Measurements from ENCODE around the gene SORD.

SORD gene

GRCh38 chr15:45114751-45115085 lies 91.7 kb downstream of the SORD start:
- Histone ChIP-seq H3K27ac (ENCODE audit: low read length) (no peak overlapping the region), H3K27me3 (ENCODE audit: low read depth, low read length) (peaks cover 79% of the 10 kb centered on the region), H3K36me3 (ENCODE audit: control insufficient read depth in 1 of 2, insufficient read depth in 2 of 2, low read length in 2 of 2) (no peaks in the 10 kb centered on the region), H3K4me3 (ENCODE audit: low read depth in 1 of 2, low read length in 2 of 2) (no peak overlapping the region), H3K4me1 (ENCODE audit: control insufficient read depth in 1 of 2, insufficient read depth in 2 of 2, low read length in 2 of 2) (peaks cover 3 to 48% of the 10 kb centered on the region in 2 donors), H3K9me3 (ENCODE audit: control insufficient read depth in 1 of 2, low read length in 2 of 2) (no peaks in the 10 kb centered on the region)

GRCh38 chr15:45115312-45115820 lies 92.4 kb downstream of the SORD start:
- H3K27me3 ChIP-seq (ENCODE audit: low read depth, low read length) = peaks cover 73% of the 10 kb centered on the region
- no peaks in the 10 kb centered on the region for H3K9me3 ChIP-seq (ENCODE audit: control insufficient read depth in 1 of 2, low read length in 2 of 2)
- no peak overlapping the region for H3K4me3 ChIP-seq (ENCODE audit: low read depth in 1 of 2, low read length in 2 of 2)
- no peaks in the 10 kb centered on the region for H3K36me3 ChIP-seq (ENCODE audit: control insufficient read depth in 1 of 2, insufficient read depth in 2 of 2, low read length in 2 of 2)
- peaks cover 3 to 48% of the 10 kb centered on the region in 2 donors for H3K4me1 ChIP-seq (ENCODE audit: control insufficient read depth in 1 of 2, insufficient read depth in 2 of 2, low read length in 2 of 2)
- no peak overlapping the region for H3K27ac ChIP-seq (ENCODE audit: low read length)

GRCh38 chr15:45116006-45116481 lies 93.0 kb downstream of the SORD start:
- Histone ChIP-seq H3K27me3 (ENCODE audit: low read depth, low read length) (peaks cover 70% of the 10 kb centered on the region), H3K27ac (ENCODE audit: low read length) (no peak overlapping the region), H3K4me3 (ENCODE audit: low read depth in 1 of 2, low read length in 2 of 2) (no peak overlapping the region), H3K9me3 (ENCODE audit: control insufficient read depth in 1 of 2, low read length in 2 of 2) (no peaks in the 10 kb centered on the region), H3K4me1 (ENCODE audit: control insufficient read depth in 1 of 2, insufficient read depth in 2 of 2, low read length in 2 of 2) (peaks cover 3 to 48% of the 10 kb centered on the region in 2 donors), H3K36me3 (ENCODE audit: control insufficient read depth in 1 of 2, insufficient read depth in 2 of 2, low read length in 2 of 2) (no peaks in the 10 kb centered on the region)

- H3K9me3 ChIP-seq (ENCODE audit: control insufficient read depth in 1 of 2, low read length in 2 of 2) = no peaks in the 10 kb centered on the region
- no peak overlapping the region for H3K27ac ChIP-seq (ENCODE audit: low read length)
- H3K4me3 ChIP-seq (ENCODE audit: low read depth in 1 of 2, low read length in 2 of 2) = peak overlapping the region in 1 of 2 donors; percentile 34
- no peaks in the 10 kb centered on the region for H3K36me3 ChIP-seq (ENCODE audit: control insufficient read depth in 1 of 2, insufficient read depth in 2 of 2, low read length in 2 of 2)
- peaks cover 3 to 47% of the 10 kb centered on the region in 2 donors for H3K4me1 ChIP-seq (ENCODE audit: control insufficient read depth in 1 of 2, insufficient read depth in 2 of 2, low read length in 2 of 2)
- peaks cover 69% of the 10 kb centered on the region for H3K27me3 ChIP-seq (ENCODE audit: low read depth, low read length)
Measured at GRCh38 chr15:45116482-45117307, 93.7 kb downstream of the SORD start.

GRCh38 chr15:45117308-45118130 lies 94.5 kb downstream of the SORD start:
- Histone ChIP-seq H3K9me3 (ENCODE audit: control insufficient read depth in 1 of 2, low read length in 2 of 2) (no peaks in the 10 kb centered on the region), H3K27ac (ENCODE audit: low read length) (no peak overlapping the region), H3K4me1 (ENCODE audit: control insufficient read depth in 1 of 2, insufficient read depth in 2 of 2, low read length in 2 of 2) (peaks cover 3 to 39% of the 10 kb centered on the region in 2 donors), H3K4me3 (ENCODE audit: low read depth in 1 of 2, low read length in 2 of 2) (peak overlapping the region; percentile 7 to 49), H3K36me3 (ENCODE audit: control insufficient read depth in 1 of 2, insufficient read depth in 2 of 2, low read length in 2 of 2) (no peaks in the 10 kb centered on the region), H3K27me3 (ENCODE audit: low read depth, low read length) (peaks cover 61% of the 10 kb centered on the region)

- H3K27ac ChIP-seq (ENCODE audit: low read length) = no peak overlapping the region
- peaks cover 3 to 32% of the 10 kb centered on the region in 2 donors for H3K4me1 ChIP-seq (ENCODE audit: control insufficient read depth in 1 of 2, insufficient read depth in 2 of 2, low read length in 2 of 2)
- no peaks in the 10 kb centered on the region for H3K36me3 ChIP-seq (ENCODE audit: control insufficient read depth in 1 of 2, insufficient read depth in 2 of 2, low read length in 2 of 2)
- peaks cover 54% of the 10 kb centered on the region for H3K27me3 ChIP-seq (ENCODE audit: low read depth, low read length)
- no peaks in the 10 kb centered on the region for H3K9me3 ChIP-seq (ENCODE audit: control insufficient read depth in 1 of 2, low read length in 2 of 2)
- peak overlapping the region; percentile 7 to 49 for H3K4me3 ChIP-seq (ENCODE audit: low read depth in 1 of 2, low read length in 2 of 2)
Measured at GRCh38 chr15:45118131-45118588, 95.2 kb downstream of the SORD start.

- Histone ChIP-seq H3K9me3 (ENCODE audit: control insufficient read depth in 1 of 2, low read length in 2 of 2) (no peaks in the 10 kb centered on the region), H3K27me3 (ENCODE audit: low read depth, low read length) (peaks cover 46% of the 10 kb centered on the region), H3K36me3 (ENCODE audit: control insufficient read depth in 1 of 2, insufficient read depth in 2 of 2, low read length in 2 of 2) (no peaks in the 10 kb centered on the region), H3K27ac (ENCODE audit: low read length) (no peak overlapping the region), H3K4me3 (ENCODE audit: low read depth in 1 of 2, low read length in 2 of 2) (no peak overlapping the region), H3K4me1 (ENCODE audit: control insufficient read depth in 1 of 2, insufficient read depth in 2 of 2, low read length in 2 of 2) (peaks cover under 1 to 28% of the 10 kb centered on the region in 2 donors)
Measured at GRCh38 chr15:45118996-45119395, 96.0 kb downstream of the SORD start.

GRCh38 chr15:45120081-45120972 lies 97.3 kb downstream of the SORD start:
- Histone ChIP-seq H3K27me3 (ENCODE audit: low read depth, low read length) (peaks cover 33% of the 10 kb centered on the region), H3K36me3 (ENCODE audit: control insufficient read depth in 1 of 2, insufficient read depth in 2 of 2, low read length in 2 of 2) (no peaks in the 10 kb centered on the region), H3K4me1 (ENCODE audit: control insufficient read depth in 1 of 2, insufficient read depth in 2 of 2, low read length in 2 of 2) (peaks cover 0 to 20% of the 10 kb centered on the region in 2 donors)

GRCh38 chr15:45121020-45121419 lies 98.0 kb downstream of the SORD start:
- H3K27ac ChIP-seq (ENCODE audit: low read length) = no peak overlapping the region
- H3K9me3 ChIP-seq (ENCODE audit: control insufficient read depth in 1 of 2, low read length in 2 of 2) = no peaks in the 10 kb centered on the region
- peaks cover 0 to 20% of the 10 kb centered on the region in 2 donors for H3K4me1 ChIP-seq (ENCODE audit: control insufficient read depth in 1 of 2, insufficient read depth in 2 of 2, low read length in 2 of 2)
- H3K4me3 ChIP-seq (ENCODE audit: low read depth in 1 of 2, low read length in 2 of 2) = no peak overlapping the region
- peaks cover 26% of the 10 kb centered on the region for H3K27me3 ChIP-seq (ENCODE audit: low read depth, low read length)
- H3K36me3 ChIP-seq (ENCODE audit: control insufficient read depth in 1 of 2, insufficient read depth in 2 of 2, low read length in 2 of 2) = no peaks in the 10 kb centered on the region

More at GRCh38 chr15:45120081-45120972, 97.3 kb downstream of the SORD start:
- Histone ChIP-seq H3K4me3 (ENCODE audit: low read depth in 1 of 2, low read length in 2 of 2) (no peak overlapping the region), H3K27ac (ENCODE audit: low read length) (no peak overlapping the region), H3K9me3 (ENCODE audit: control insufficient read depth in 1 of 2, low read length in 2 of 2) (no peaks in the 10 kb centered on the region)

GRCh38 chr15:45121706-45122417 lies 98.9 kb downstream of the SORD start:
- Histone ChIP-seq H3K4me3 (ENCODE audit: low read depth in 1 of 2, low read length in 2 of 2) (no peak overlapping the region), H3K9me3 (ENCODE audit: control insufficient read depth in 1 of 2, low read length in 2 of 2) (no peaks in the 10 kb centered on the region), H3K27me3 (ENCODE audit: low read depth, low read length) (peaks cover 17% of the 10 kb centered on the region), H3K4me1 (ENCODE audit: control insufficient read depth in 1 of 2, insufficient read depth in 2 of 2, low read length in 2 of 2) (peaks cover 0 to 12% of the 10 kb centered on the region in 2 donors), H3K36me3 (ENCODE audit: control insufficient read depth in 1 of 2, insufficient read depth in 2 of 2, low read length in 2 of 2) (no peaks in the 10 kb centered on the region), H3K27ac (ENCODE audit: low read length) (no peak overlapping the region)

All from muscle layer of duodenum (tissue), 2 donors.